ENCODE results near the gene APC. TPM values are rescaled to one million over a fixed set of nuclear protein-coding genes. Genes with fewer than 3 reads are reported as not detected.

The APC gene
- total RNA-seq, 1 donor from 2014 or later: 54.1 TPM

- ATAC-seq: no peak
- H3K27me3 ChIP-seq: no peaks in the 10 kb centered on the region
- no peak for TF ChIP-seq CTCF (IDR thresholded peaks at IDR 0.05)
- no peak for DNase-seq
- no peak overlapping the region for H3K4me3 ChIP-seq
- H3K27ac ChIP-seq: no peak overlapping the region
- H3K36me3 ChIP-seq: no peaks in the 10 kb centered on the region
- intact Hi-C loops (cut with DNase I): no loop called here
- H3K9me3 ChIP-seq: no peaks in the 10 kb centered on the region
- H3K4me1 ChIP-seq: no peaks in the 10 kb centered on the region
Measured at GRCh38 chr5:112692472-112692871, 45.2 kb upstream of the APC start.

GRCh38 chr5:112693301-112693700 lies 44.4 kb upstream of the APC start:
- DNase-seq (no peak), ATAC-seq (no peak)
- Histone ChIP-seq H3K4me3 (no peak overlapping the region), H3K4me1 (no peaks in the 10 kb centered on the region), H3K27ac (no peak overlapping the region), H3K27me3 (no peaks in the 10 kb centered on the region), H3K9me3 (no peaks in the 10 kb centered on the region), H3K36me3 (no peaks in the 10 kb centered on the region)
- no peak for TF ChIP-seq CTCF (IDR thresholded peaks at IDR 0.05)
- intact Hi-C loops (cut with DNase I): no loop called here

- Histone ChIP-seq H3K36me3 (no peaks in the 10 kb centered on the region), H3K4me3 (no peak overlapping the region), H3K4me1 (no peaks in the 10 kb centered on the region), H3K27ac (no peak overlapping the region), H3K27me3 (no peaks in the 10 kb centered on the region), H3K9me3 (no peaks in the 10 kb centered on the region)
- no peak for ATAC-seq
- DNase-seq: no peak
- intact Hi-C loops (cut with DNase I): no loop called here
- TF ChIP-seq CTCF (IDR thresholded peaks at IDR 0.05): no peak
Measured at GRCh38 chr5:112694853-112695709, 42.6 kb upstream of the APC start.

- no peak for TF ChIP-seq CTCF (IDR thresholded peaks at IDR 0.05)
- no peak overlapping the region for H3K4me3 ChIP-seq
- ATAC-seq (no peak), DNase-seq (no peak)
- no peaks in the 10 kb centered on the region for H3K36me3 ChIP-seq
- no peaks in the 10 kb centered on the region for H3K27me3 ChIP-seq
- H3K4me1 ChIP-seq: no peaks in the 10 kb centered on the region
- intact Hi-C loops (cut with DNase I): no loop called here
- H3K27ac ChIP-seq: no peak overlapping the region
- no peaks in the 10 kb centered on the region for H3K9me3 ChIP-seq
Measured at GRCh38 chr5:112696786-112697185, 40.9 kb upstream of the APC start.

GRCh38 chr5:112697322-112697721 lies 40.4 kb upstream of the APC start:
- no peak overlapping the region for H3K4me3 ChIP-seq

More at GRCh38 chr5:112697322-112697721, 40.4 kb upstream of the APC start:
- intact Hi-C loops (cut with DNase I): no loop called here
- Histone ChIP-seq H3K4me1 (no peaks in the 10 kb centered on the region), H3K27ac (no peak overlapping the region), H3K27me3 (no peaks in the 10 kb centered on the region), H3K9me3 (no peaks in the 10 kb centered on the region), H3K36me3 (no peaks in the 10 kb centered on the region)
- no peak for DNase-seq
- ATAC-seq: no peak
- TF ChIP-seq CTCF (IDR thresholded peaks at IDR 0.05): no peak

Measured in upper lobe of right lung (tissue), 1 donor.